ENCODE data around the gene TBC1D13.

- TF ChIP-seq, protein P1, sequence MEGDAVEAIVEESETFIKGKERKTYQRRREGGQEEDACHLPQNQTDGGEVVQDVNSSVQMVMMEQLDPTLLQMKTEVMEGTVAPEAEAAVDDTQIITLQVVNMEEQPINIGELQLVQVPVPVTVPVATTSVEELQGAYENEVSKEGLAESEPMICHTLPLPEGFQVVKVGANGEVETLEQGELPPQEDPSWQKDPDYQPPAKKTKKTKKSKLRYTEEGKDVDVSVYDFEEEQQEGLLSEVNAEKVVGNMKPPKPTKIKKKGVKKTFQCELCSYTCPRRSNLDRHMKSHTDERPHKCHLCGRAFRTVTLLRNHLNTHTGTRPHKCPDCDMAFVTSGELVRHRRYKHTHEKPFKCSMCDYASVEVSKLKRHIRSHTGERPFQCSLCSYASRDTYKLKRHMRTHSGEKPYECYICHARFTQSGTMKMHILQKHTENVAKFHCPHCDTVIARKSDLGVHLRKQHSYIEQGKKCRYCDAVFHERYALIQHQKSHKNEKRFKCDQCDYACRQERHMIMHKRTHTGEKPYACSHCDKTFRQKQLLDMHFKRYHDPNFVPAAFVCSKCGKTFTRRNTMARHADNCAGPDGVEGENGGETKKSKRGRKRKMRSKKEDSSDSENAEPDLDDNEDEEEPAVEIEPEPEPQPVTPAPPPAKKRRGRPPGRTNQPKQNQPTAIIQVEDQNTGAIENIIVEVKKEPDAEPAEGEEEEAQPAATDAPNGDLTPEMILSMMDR (IDR thresholded peaks at IDR 0.05; ENCODE audit: insufficient read depth, low read length) = no peak
- TF ChIP-seq POLR2AphosphoS5 (IDR thresholded peaks at IDR 0.05; ENCODE audit: low read depth) = no peak
- no peak for TF ChIP-seq GABPA (IDR thresholded peaks at IDR 0.05; ENCODE audit: low read depth)
Observed at GRCh38 chr9:128743421-128743820, 43.6 kb upstream of the TBC1D13 start.
